HG03571 (cell line): ENCODE data around the gene SCAMP2.

Experiments
- ATAC-seq: cut with Tn5 transposase; IDR thresholded peaks from one replicate; pipeline ENCODE4 v1.9.1; 2021; ENCODE audit not compliant: unreplicated experiment

The SCAMP2 gene

DNA sequence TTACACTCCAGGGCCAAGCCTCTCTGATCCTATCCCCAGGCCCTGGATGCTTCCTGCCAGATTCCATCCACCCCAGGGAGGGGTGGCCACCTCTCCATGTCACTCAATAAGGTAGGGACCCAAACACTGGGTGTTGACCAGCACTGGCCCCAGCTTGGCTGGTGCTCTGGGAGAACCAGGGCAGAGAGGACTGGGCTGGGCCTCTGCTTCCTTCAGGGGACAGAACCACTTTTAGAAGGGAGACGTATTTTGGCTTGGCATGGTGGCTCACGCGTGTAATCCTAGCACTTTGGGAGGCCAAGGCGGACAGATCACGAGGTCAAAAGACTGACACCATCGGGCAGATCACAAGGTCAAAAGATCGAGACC lies 51.4 kb downstream of the SCAMP2 start:
- ATAC-seq, result no peak

DNA sequence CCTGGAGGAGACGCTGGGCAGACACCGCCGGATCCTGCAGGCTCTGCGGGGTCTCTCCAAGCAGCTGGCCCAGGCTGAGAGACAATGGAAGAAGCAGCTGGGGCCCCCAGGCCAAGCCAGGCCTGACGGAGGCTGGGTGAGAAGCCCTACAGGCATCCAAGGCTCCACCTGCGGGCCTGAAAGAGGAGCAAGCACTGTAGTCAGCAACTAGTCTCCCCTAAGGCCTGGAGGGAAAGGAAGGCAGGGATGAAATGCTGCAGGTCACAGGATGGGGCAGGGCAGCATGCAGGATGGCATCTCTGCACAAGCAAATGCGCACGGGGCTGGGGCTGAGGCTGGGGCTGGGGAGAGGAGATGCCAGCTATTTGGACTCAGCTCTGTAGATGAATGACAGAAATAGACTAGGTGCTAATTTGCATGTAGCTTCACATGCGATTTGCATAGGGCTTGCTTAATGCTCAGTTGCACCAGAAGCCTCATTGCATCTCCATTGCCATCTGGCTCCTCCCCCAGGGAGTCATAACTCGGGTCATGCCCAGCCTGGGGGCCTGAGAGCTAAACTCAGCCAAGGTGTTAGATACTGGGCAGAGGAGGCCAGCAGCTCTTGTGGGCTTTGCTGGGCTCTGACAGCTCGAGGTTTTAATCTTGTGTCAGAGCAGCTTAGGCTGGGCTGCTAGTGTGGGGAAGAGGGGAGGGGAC lies 51.9 kb downstream of the SCAMP2 start:
- ATAC-seq, result peak; percentile 76

DNA sequence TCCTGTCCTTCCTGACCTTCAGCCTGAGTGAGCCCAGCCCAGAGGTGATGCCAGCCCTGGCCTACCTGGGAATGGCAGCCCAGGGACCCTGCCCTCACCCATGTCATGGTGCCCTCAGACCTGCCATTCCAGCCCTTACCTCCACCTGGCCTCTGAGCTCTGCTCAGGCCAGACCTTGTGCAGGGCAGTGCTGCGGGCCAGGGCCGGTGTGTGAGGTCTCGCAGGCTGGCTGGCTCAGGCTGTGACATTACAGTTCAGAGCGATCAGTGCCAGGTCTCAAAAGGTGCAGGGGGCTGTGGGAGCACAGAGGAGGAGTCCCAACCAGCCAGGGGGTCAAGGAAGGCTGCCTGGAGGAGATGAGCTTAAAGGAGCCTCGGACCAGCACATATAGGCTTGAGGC lies 53.1 kb downstream of the SCAMP2 start:
- no peak for ATAC-seq

DNA sequence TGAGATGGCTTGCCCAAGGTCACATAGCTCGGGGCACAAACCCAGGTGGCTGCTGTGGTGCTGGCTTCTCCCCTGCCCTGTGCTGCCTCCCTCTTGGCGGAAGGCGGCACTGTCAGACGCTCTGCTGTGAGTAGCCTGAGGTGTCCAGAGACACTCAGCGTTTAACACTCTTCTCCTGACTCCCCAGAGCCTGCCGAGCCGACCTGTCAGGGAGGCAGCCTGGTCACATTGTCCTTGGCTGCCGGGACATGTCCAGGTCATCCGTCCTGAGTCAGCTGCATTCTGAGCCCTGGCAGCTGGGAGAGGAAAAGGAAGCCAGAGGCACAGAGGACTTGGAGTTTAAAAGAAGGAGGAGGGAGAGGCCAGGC lies 55.8 kb downstream of the SCAMP2 start:
- ATAC-seq, result no peak

DNA sequence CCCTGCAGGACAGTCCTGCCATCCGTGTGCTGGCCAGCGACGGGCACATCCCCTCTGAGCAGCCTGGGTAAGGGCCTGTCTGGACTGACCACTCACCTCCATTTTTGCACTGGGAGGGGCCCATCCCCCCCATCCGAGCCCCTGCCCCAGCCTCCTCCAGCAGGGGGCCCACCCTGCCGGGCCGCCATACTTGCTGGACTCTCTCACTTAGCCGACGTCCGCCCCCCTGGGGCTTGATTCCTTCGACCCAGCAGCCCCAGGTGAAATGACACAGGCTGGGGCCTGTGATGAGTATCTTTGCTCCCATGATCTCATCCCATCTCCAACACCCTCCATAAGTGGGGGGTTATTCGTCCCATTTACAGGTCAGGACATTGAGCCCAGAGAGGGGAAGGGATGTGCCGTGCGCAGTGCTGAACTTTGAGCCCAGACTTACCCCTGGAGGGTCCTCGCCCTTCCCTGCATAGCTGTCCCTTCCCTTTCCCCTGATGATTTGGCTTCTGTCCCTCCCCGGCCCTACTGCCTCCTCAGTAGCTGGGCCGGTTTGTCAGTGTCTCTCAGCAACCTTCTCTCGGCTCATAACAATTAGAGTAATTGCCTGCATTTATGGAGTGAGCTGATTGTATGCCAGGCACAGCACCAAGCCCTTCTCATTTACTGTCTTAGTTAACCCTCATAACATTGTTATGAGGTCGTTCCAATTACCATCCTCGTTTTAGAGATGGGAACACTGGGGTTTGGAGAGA lies 56.4 kb downstream of the SCAMP2 start:
- no peak for ATAC-seq

DNA sequence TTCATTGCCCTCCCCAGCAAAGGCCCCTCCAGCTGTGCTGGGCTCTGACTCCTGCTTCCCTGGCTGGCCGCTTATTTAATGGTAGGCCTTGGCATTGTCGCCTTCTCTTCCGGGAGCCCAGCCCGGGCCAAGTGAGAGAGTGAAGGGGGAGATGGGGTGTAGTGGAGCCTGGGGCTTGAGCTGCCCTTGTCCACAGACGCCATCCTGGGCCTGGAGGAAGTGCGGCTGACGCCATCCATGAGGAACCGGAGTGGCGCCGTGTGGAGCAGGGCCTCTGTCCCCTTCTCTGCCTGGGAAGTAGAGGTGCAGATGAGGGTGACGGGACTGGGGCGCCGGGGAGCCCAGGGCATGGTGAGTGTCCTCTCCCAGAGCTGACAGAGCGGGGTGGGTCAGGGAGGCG lies 57.2 kb downstream of the SCAMP2 start:
- ATAC-seq, result no peak

DNA sequence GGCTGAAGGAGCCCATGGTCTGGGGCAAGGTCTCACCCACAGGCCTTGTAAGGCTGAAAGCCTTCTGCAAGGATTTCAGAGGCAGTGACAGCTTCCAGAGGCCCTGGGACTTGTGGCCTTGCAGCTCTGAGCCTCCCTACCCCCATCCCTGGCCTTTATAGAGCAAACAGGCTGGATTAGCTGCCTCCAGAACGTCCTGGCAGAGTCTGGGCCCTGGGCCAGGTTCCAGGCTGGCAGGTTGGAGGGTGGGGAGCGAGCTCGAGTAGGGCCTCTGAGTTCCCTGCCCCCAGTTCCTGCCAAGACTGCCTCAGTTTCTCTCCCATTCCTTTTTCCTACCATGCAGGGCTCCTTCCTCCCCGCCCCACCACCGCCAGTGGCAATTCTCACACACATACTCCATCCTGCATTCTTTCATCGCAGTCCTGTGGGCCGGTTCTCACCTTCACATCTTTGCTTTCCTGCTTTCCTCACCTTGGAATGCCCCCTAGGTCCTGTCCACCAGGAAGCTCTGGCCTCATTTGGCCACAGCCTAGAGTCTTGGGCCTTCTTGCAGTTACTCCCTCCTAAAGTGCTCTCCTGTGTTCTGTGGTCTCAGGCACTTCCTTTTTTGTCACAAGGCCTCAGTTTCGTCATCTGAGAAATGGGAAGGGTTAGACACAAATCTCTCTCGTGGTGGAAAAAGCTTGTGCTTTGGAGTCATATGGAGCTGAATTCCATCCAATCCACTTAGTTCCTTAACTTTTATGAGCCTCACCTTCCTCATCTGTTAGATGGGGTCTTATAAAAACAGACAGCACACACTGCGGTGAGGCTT lies 57.8 kb downstream of the SCAMP2 start:
- no peak for ATAC-seq

GRCh38 chr15:74812533-74812932 lies 60.6 kb downstream of the SCAMP2 start, which contains the start of gene LMAN1L:
Gene LMAN1L, plus strand, starts transcription at chr15:74812835. Its CDS starts 20 bp downstream, at chr15:74812855.
- no peak for ATAC-seq

GRCh38 chr15:74809956-74810355 lies 63.2 kb downstream of the SCAMP2 start:
- ATAC-seq, result no peak

- no peak for ATAC-seq
These were observed 63.9 kb downstream of the SCAMP2 start for GRCh38 chr15:74809242-74809641.

GRCh38 chr15:74808840-74809229 lies 64.3 kb downstream of the SCAMP2 start:
- ATAC-seq, result no peak

DNA sequence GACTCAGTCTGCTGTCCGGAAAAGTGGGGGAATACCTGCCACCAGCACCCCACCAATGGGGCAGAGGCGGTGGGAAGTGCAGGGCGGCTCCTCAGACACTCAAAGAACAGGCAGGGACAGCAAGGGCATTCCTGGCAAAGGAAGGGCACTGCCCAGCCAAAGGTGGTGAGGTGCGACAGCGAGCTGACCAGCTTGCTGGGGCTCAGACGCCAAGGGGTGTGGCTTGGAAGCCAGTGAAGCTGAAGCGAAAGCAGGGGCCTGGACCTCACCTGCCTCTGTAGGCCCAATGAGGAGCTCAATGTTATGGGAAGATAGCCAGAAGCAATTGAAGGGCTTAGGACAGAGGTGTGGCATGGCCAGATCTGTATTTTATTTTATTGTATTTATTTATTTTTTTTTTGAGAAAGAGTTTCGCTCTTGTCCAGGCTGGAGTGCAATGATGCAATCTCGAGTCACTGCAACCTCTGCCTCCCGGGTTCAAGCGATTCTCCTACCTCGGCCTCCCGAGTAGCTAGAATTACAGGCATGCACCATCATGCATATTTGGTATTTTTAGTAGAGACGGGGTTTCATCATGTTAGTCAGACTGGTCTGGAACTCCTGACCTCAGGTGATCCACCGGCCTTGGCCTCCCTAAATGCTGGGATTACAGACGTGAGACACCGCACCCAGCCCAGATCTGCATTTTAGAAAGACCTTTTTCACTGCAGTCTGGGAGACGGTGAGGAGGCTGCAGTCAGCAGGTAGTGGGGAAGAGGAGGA lies 64.9 kb downstream of the SCAMP2 start:
- no peak for ATAC-seq

GRCh38 chr15:74807282-74807681 lies 65.9 kb downstream of the SCAMP2 start:
- no peak for ATAC-seq

DNA sequence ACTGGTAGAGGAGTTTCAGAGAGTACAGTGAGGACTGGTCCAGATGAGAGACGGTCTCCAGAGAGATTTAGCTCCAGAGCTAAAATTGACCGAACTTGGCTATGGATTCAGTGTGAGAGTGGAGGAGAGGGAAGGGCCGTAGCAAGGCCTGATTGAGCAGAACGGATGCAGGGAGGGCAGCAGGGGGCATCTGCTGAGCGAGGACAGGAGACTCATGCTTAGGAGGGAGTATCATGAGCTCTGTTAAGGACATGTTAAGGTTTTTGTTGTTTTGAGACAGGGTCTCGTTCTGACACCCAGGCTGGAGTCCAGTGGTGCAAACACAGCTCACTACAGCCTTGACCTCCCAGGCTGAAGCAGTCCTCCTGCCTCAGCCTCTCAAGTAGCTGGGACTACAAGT lies 68.2 kb downstream of the SCAMP2 start:
- ATAC-seq, result no peak

GRCh38 chr15:74802862-74803447 lies 70.2 kb downstream of the SCAMP2 start:
- ATAC-seq, result no peak

GRCh38 chr15:74802290-74802689 lies 70.9 kb downstream of the SCAMP2 start:
- ATAC-seq, result no peak

- ATAC-seq, result no peak
These were observed 71.7 kb downstream of the SCAMP2 start for GRCh38 chr15:74801311-74801997.

- ATAC-seq, result no peak
These were observed 72.5 kb downstream of the SCAMP2 start for GRCh38 chr15:74800559-74801094.

DNA sequence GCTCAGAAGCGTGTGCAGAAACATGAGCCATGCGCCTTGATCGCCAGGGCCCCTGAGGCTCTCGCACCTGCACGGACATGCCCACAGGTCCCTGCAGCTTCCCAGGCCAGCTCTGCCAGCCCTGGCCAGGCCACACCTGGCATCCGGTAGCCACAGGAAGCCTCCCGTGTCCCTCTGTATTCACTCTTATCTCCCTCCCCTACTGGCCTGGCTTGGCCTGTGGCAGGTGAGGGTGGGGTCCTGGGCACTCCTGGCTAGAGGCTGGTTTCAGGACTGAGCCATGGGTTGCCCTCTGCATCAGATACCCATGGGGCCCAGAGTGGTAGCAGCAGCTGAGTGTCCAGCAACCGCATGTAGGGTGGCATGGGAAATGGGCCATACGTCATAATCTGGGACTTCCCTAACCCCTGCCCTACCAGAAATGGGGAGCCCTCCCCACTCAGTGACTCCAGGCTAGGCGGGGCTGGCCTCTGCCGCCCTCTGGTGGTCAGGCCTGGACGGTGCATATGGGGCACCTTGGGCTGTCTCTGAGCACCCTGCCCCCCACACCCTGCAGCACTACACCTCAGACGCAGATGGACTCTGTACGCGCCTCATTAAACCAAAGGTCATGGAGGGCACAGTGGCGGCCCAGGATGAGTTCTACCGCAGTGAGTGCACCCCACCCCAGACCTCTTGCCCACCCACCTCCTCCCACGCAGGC lies 73.2 kb downstream of the SCAMP2 start:
- ATAC-seq, result peak; percentile 58
